ENCODE results near the gene METTL27. TPM values are rescaled to one million over a fixed set of nuclear protein-coding genes. Genes with fewer than 3 reads are reported as not detected.

Gene METTL27
- total and polyA plus RNA-seq, 2 of the 8 experiments (the other 6 are each of a cell fraction or from before 2014, with no cell fraction given) = 6.2 to 12.0 TPM

- Histone ChIP-seq H3K9ac (replicated peaks in 1 of 4; ENCODE audit: extremely low read depth in 1 of 4, low read depth in 3 of 4, low read length in 3 of 4) (peak overlapping the region in 3 of 4 experiments; percentile 56 to 60 (median 58); a peak in 1 of 7 replicates), H3K36me3 (ENCODE audit: control insufficient read depth in 2 of 4, insufficient read depth in 4 of 4, low read length in 3 of 4) (no peaks in the 10 kb centered on the region), H2BK120ac (replicated peaks; ENCODE audit: low read depth, low read length) (no peak overlapping the region), H2AK5ac (ENCODE audit: low read depth, low read length) (no peak overlapping the region), H4K5ac (ENCODE audit: insufficient read length, low read depth, low read length) (no peak overlapping the region), H3K56ac (replicated peaks; ENCODE audit: insufficient read length, low read depth, low read length) (peak overlapping the region; percentile 82), H3K4me2 (ENCODE audit: insufficient read depth in 1 of 2, low read depth in 2 of 2, low read length in 2 of 2) (peak overlapping the region; percentile 63 to 79), H2BK5ac (ENCODE audit: low read depth, low read length) (peak overlapping the region; percentile 87; the same call in 1 of the 2 replicates), H2BK15ac (ENCODE audit: low read length) (0 out of 2 replicates have a peak overlapping the region, but pooled peaks have one; percentile 29), H3K4me3 (ENCODE audit: extremely low read depth in 1 of 4, insufficient read depth in 2 of 4, low read depth in 3 of 4, low read length in 4 of 4) (peak overlapping the region; percentile 52 to 78 (median 58)), H3K14ac (ENCODE audit: insufficient read length) (no peak overlapping the region), H3K79me1 (ENCODE audit: low read depth, low read length) (no peaks in the 10 kb centered on the region), H2BK12ac (ENCODE audit: low read depth, low read length) (peak overlapping the region; percentile 60; the same call in 1 of the 2 replicates), H3K79me2 (ENCODE audit: control insufficient read depth in 1 of 2, insufficient read depth in 2 of 2, low read length in 2 of 2) (no peaks in the 10 kb centered on the region), H4K8ac (ENCODE audit: extremely low read depth, insufficient read depth, low read length) (0 out of 2 replicates have a peak overlapping the region, but pooled peaks have one; percentile 88), H4K20me1 (replicated peaks in 1 of 2; ENCODE audit: control insufficient read depth in 1 of 2, insufficient read depth in 2 of 2, low read length in 2 of 2) (no peaks in the 10 kb centered on the region), H3K23ac (ENCODE audit: insufficient read length) (no peak overlapping the region), H3K4me1 (replicated peaks in 1 of 4; ENCODE audit: control insufficient read depth in 3 of 4, insufficient read depth in 4 of 4, low read length in 3 of 4) (peaks cover 0 to 11% (median 5%) of the 10 kb centered on the region in 4 experiments; a peak in 5 of 7 replicates), H4K91ac (replicated peaks; ENCODE audit: insufficient read length, low read length) (peak overlapping the region; percentile 85), H3K4ac (replicated peaks; ENCODE audit: insufficient read length, low read depth, low read length) (peak overlapping the region; percentile 3), H3K18ac (ENCODE audit: extremely low read depth, low read length) (peak overlapping the region; percentile 87; the same call in 1 of the 2 replicates), H2BK20ac (ENCODE audit: low read length) (0 out of 2 replicates have a peak overlapping the region, but pooled peaks have one; percentile 61), H3K23me2 (ENCODE audit: low read depth, low read length) (peaks cover 6% of the 10 kb centered on the region; the same call in 1 of the 2 replicates), H3K27me3 (replicated peaks in 1 of 4; ENCODE audit: control insufficient read depth in 3 of 4, extremely low read depth in 1 of 4, insufficient read depth in 3 of 4, low read length in 3 of 4) (no peaks in the 10 kb centered on the region), H3K9me3 (ENCODE audit: insufficient read depth in 2 of 2, low read depth in 1 of 2, low read length in 1 of 2) (no peaks in the 10 kb centered on the region), H3K27ac (ENCODE audit: low read depth, low read length) (0 out of 2 replicates have a peak overlapping the region, but pooled peaks have one; percentile 61), H2AFZ (ENCODE audit: low read length) (no peak overlapping the region)
- FAIRE-seq (no peak), DNase-seq (ENCODE audit: low read depth in 1 of 2, low spot score in 2 of 2) (peak in 1 of 2 experiments; percentile 71)
- TF ChIP-seq JUN (IDR thresholded peaks at IDR 0.05; ENCODE audit: low read depth, low read length) (no peak), FOSL1 (IDR thresholded peaks at IDR 0.05; ENCODE audit: insufficient read depth, low read depth, low read length) (no peak), KDM4A (IDR thresholded peaks at IDR 0.05; ENCODE audit: low read depth, low read length, severe bottlenecking) (peak; percentile 50), RAD21 (IDR thresholded peaks at IDR 0.05 in 1 of 2, conservative IDR thresholded peaks at IDR 0.05 in 1 of 2; ENCODE audit: low read depth in 2 of 2, low read length in 2 of 2) (peak in 1 of 2 experiments; percentile 23; a peak in 1 of 4 replicates), SAP30 (IDR thresholded peaks at IDR 0.05; ENCODE audit: insufficient read depth, insufficient replicate concordance, low read length) (no peak), KDM1A (IDR thresholded peaks at IDR 0.05; ENCODE audit: borderline replicate concordance, low read length) (peak; percentile 54; the same call in 1 of the 2 replicates), HDAC6 (IDR thresholded peaks at IDR 0.05; ENCODE audit: low read depth, low read length) (no peak), CHD2 (IDR thresholded peaks at IDR 0.05; ENCODE audit: low read length) (no peak), NANOG (IDR thresholded peaks at IDR 0.05; ENCODE audit: insufficient read depth, low read depth, low read length, poor library complexity, severe bottlenecking) (no peak), ASH2L (IDR thresholded peaks at IDR 0.05; ENCODE audit: low read length) (no peak)
- WGBS, 2 experiments (ENCODE audit: extremely low coverage in 1 of 2, insufficient coverage in 1 of 2, insufficient read length in 1 of 2, insufficient replicate concordance in 2 of 2, low coverage in 1 of 2, low lambda C conversion rate in 2 of 2, missing lambda C conversion rate in 1 of 2) = 44% methylated on average over 15 of the region's 15 CpGs; no CpG with 5 or more reads in 1 of the 2 experiments
- POLR2A ChIA-PET (ENCODE audit: partially characterized antibody) = interaction anchor here (0.7 to 6.5 kb wide), 10 partner anchors 9 to 107 kb away, joined by 3 to 96 read pairs (median 4); partner anchors contain the start of genes CLDN3 and CLDN4
- CTCF ChIA-PET (ENCODE audit: partially characterized antibody) = interaction anchor here (0.6 to 7.1 kb wide), 8 partner anchors 10 to 185 kb away, joined by 3 to 65 read pairs (median 10); partner anchors contain the start of genes ABHD11 and CLDN4
Observed at GRCh38 chr7:73841689-73842066, 638 bp downstream of the METTL27 start.

Measured in H1 (cell line).